HG03095 (cell line): ENCODE results near the gene SELENON.
A peak's percentile ranks its signal among the peaks of the same experiment; 100 is the strongest.

Source experiments
- ATAC-seq: cut with Tn5 transposase; IDR thresholded peaks from one replicate; pipeline ENCODE4 v1.9.1; 2021; ENCODE audit warnings: moderate library complexity; ENCODE audit not compliant: unreplicated experiment

SELENON gene

GRCh38 chr1:25808481-25809244, 8.7 kb downstream of the SELENON start:
- ATAC-seq, result no peak

- no peak for ATAC-seq
Measured at GRCh38 chr1:25809283-25809926, 9.4 kb downstream of the SELENON start.

- no peak for ATAC-seq
Measured at GRCh38 chr1:25809929-25810328, 9.9 kb downstream of the SELENON start.

- no peak for ATAC-seq
Measured at GRCh38 chr1:25810341-25811299, 10.6 kb downstream of the SELENON start.

GRCh38 chr1:25811384-25812082, 11.5 kb downstream of the SELENON start:
- ATAC-seq, result no peak

- no peak for ATAC-seq
Measured at GRCh38 chr1:25813071-25813733, 13.2 kb downstream of the SELENON start.

- no peak for ATAC-seq
Measured at GRCh38 chr1:25813734-25814471, 13.9 kb downstream of the SELENON start.

GRCh38 chr1:25814549-25815087, 14.6 kb downstream of the SELENON start:
- ATAC-seq, result no peak

- ATAC-seq, result no peak
Measured at GRCh38 chr1:25815208-25816111, 15.5 kb downstream of the SELENON start.

- no peak for ATAC-seq
Measured at GRCh38 chr1:25816112-25816718, 16.2 kb downstream of the SELENON start.

GRCh38 chr1:25817840-25818501, 18.0 kb downstream of the SELENON start:
- no peak for ATAC-seq

- ATAC-seq, result no peak
Measured at GRCh38 chr1:25818569-25818968, 18.6 kb downstream of the SELENON start.

GRCh38 chr1:25819491-25820246, 19.7 kb downstream of the SELENON start, which contains the start of gene MTFR1L:
MTFR1L (plus strand) TSS chr1:25819954; CDS start chr1:25823105, 3,151 bp downstream.
- ATAC-seq, result peak; percentile 65

GRCh38 chr1:25820247-25821111, 20.5 kb downstream of the SELENON start:
- peak; percentile 50 for ATAC-seq

- ATAC-seq, result no peak
Measured at GRCh38 chr1:25821112-25821476, 21.1 kb downstream of the SELENON start.
